ENCODE measurements around the gene OR8B4.
"Not testable (repeated sequence)": the region's sequence is repeated elsewhere in the genome, so short reads cannot be mapped to it uniquely, and the experiment has no call there.

The OR8B4 gene

GRCh38 chr11:124403186-124403585 is 21.5 kb downstream of the OR8B4 start:
- not testable (repeated sequence) for DNase-seq

- DNase-seq: no peak
Measured at GRCh38 chr11:124402326-124402922, 22.2 kb downstream of the OR8B4 start.

- no peak for DNase-seq
Measured at GRCh38 chr11:124398924-124399323, 25.7 kb downstream of the OR8B4 start, which contains the start of gene OR8B3. TSS of gene OR8B3 (minus strand) at chr11:124399024. CDS start at chr11:124397351, 1,673 bp downstream.

GRCh38 chr11:124396847-124397246 is 27.8 kb downstream of the OR8B4 start:
- not testable (repeated sequence) for DNase-seq

- DNase-seq: no peak
Measured at GRCh38 chr11:124394408-124394807, 30.3 kb downstream of the OR8B4 start.

- no peak for DNase-seq
Measured at GRCh38 chr11:124384399-124384798, 40.3 kb downstream of the OR8B4 start, which contains the start of gene OR8B2. TSS of gene OR8B2 (minus strand) at chr11:124384499. CDS start at chr11:124383343, 1,156 bp downstream.

GRCh38 chr11:124382857-124383256 is 41.8 kb downstream of the OR8B4 start:
- not testable (repeated sequence) for DNase-seq

- DNase-seq: no peak
Measured at GRCh38 chr11:124380585-124380984, 44.1 kb downstream of the OR8B4 start.

- DNase-seq: no peak
Measured at GRCh38 chr11:124376280-124376679, 48.4 kb downstream of the OR8B4 start.

Measured in NCI-H510A treated with DMSO at 0.1 percent for 48 hours (cell line).